ENCODE data around the gene SUCO.
"Not testable (repeated sequence)": the region's sequence is repeated elsewhere in the genome, so short reads cannot be mapped to it uniquely, and the experiment has no call there.

The SUCO gene

GRCh38 chr1:172566196-172566997 lies 33.4 kb downstream of the SUCO start:
- DNase-seq: no peak

GRCh38 chr1:172567720-172568119 lies 34.8 kb downstream of the SUCO start:
- DNase-seq: no peak

- DNase-seq: no peak
Measured at GRCh38 chr1:172574080-172574479, 41.1 kb downstream of the SUCO start.

- no peak for DNase-seq
Measured at GRCh38 chr1:172578586-172578985, 45.6 kb downstream of the SUCO start.

GRCh38 chr1:172581273-172581672 lies 48.3 kb downstream of the SUCO start:
- DNase-seq: no peak

DNA sequence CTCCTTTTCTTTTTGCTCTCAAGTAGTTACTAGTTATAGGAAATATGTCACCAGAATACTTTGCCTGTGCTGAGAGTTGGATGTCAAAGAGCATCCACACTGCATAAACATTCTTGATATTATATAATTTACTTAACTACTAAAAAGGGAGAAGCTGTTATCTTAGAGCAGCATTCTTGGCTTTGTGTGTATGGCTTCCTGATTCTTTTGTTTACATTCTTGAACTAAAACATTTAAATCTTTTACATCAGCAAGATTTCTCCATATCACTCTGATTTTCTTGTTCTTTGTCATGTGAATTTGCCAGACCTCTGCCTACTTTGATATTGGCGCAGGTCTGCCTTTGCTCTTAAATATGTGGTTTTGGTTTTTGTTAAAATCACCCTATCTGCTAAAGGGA lies 48.8 kb downstream of the SUCO start:
- DNase-seq: no peak

- no peak for DNase-seq
Measured at GRCh38 chr1:172582889-172583288, 49.9 kb downstream of the SUCO start.

GRCh38 chr1:172585348-172585747 lies 52.4 kb downstream of the SUCO start:
- DNase-seq: no peak

DNA sequence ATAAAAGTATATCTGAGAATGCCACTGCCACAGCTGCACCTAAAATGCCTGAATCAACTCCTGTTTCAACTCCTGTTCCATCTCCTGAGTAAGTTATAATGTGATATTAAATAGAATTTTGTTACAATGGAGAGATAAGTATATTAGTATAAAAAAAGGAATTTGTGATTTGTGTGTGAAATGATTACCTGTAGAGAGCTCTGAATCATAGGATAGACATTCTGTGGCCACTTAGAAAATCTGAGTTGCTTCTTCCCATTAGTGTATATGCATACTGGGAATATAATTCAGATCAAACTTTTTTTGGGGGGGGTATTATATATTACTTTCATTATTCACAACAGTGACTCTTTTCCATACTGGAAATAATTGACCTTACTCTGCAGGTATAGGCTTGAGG lies 52.9 kb downstream of the SUCO start:
- no peak for DNase-seq

GRCh38 chr1:172588296-172589291 lies 55.6 kb downstream of the SUCO start:
- DNase-seq: no peak

DNA sequence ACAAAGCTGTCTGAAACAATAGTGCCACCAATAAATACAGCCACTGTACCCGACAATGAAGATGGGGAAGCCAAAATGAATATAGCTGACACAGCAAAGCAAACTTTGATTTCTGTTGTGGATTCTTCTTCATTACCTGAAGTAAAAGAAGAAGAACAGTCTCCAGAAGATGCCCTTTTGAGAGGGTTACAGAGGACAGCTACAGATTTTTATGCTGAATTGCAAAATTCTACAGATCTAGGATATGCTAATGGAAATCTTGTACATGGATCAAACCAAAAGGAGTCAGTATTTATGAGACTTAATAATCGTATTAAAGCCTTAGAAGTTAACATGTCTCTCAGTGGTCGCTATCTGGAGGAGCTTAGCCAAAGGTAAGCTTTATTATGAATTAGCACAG lies 56.6 kb downstream of the SUCO start:
- DNase-seq: no peak

DNA sequence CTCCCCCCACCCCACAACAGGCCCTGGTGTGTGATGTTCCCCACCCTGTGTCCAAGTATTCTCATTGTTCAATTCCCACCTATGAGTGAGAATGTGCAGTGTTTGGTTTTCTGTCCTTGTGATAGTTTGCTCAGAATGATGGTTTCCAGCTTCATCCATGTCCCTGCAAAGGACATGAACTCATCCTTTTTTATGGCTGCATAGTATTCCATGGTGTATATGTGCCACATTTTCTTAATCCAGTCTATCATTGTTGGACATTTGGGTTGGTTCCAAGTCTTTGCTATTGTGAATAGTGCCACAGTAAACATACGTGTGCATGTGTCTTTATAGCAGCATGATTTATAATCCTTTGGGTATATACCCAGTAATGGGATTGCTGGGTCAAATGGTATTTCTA lies 58.5 kb downstream of the SUCO start:
- DNase-seq: not testable (repeated sequence)

DNA sequence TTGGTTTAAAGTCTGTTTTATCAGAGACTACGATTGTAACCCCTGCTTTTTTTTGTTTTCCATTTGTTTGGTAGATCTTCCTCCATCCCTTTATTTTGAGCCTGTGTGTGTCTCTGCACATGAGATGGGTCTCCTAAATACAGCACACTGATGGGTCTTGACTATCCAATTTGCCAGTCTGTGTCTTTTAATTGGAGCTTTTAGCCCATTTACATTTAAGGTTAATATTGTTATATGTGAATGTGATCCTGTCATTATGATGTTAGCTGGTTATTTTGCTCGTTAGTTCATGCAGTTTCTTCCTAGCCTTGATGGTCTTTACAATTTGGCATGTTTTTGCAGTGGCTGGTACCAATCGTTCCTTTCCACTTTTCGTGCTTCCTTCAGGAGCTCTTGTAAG lies 62.1 kb downstream of the SUCO start:
- not testable (repeated sequence) for DNase-seq

DNA sequence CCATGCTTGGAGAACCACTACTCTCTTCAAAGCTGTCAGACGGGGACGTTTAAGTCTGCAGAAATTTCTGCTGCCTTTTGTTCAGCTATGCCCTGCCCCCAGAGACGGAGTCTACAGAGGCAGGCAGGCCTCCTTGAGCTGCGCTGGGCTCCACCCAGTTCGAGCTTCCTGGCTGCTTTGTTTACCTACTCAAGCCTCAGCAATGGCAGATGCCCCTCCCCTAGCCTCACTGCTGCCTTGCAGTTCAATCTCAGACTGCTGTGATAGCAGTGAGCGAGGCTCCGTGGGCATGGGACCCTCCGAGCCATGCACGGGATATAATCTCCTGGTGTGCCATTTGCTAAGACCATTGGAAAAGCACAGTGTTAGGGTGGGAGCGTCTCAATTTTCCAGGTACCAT lies 63.8 kb downstream of the SUCO start:
- not testable (repeated sequence) for DNase-seq

GRCh38 chr1:172599912-172600311 lies 67.0 kb downstream of the SUCO start:
- no peak for DNase-seq

DNA sequence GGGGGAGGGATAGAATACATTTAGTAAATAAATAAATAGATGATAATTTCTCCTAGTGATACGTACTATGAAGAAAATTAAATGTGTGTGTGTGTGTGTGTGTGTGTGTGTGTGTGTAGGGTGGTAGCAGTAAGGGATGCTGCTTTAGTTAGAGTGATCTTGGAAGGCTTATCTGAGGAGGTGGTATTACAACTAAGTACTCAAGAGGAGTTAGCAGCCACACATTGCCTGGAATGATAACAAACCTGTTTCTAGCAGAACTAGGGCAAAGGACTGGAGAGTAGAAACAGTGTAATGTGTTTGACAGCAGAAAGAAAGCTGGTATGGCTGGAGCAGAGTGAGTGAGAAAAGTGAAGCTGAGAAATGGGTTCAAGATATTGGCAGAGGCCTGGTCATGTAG lies 67.7 kb downstream of the SUCO start:
- no peak for DNase-seq

GRCh38 chr1:172601046-172601630 lies 68.2 kb downstream of the SUCO start:
- no peak for DNase-seq

DNA sequence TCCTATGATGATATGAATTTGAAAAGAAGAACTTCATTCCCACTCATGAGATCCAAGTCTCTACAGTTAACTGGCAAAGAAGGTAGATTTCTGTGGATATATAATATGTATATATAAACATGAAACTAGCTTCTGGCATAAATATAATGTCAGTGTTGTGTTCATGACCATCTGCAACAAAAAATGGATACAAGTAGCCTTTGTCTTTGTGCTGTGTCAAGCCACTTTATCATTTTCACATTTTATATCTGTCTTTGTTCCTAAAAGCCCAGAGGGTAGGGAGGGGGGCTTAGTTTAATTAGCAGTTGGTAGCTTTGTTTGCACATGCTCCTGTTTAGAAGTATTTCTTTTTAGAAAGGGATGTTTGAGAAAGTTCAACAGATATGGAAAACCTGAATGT lies 69.8 kb downstream of the SUCO start:
- no peak for DNase-seq

DNA sequence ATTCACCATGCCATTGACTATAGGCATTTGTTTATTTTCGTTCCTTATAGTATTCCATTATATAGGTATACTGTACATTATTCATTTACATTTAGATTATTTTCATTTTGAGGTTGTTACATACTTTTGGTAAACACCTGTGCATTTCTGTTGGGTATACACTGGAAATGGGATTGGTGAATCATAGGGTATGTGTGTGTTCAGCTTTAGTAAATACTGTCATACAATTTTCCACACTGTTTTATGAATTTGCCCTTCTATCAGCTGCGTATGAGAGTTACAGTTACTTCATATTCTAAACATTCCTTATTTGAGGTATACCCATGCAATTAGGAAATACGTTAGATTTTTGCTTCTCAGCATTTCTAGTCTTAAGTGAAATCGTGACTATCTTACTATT lies 70.9 kb downstream of the SUCO start:
- no peak for DNase-seq

- DNase-seq: no peak
Measured at GRCh38 chr1:172605641-172606040, 72.7 kb downstream of the SUCO start.

DNA sequence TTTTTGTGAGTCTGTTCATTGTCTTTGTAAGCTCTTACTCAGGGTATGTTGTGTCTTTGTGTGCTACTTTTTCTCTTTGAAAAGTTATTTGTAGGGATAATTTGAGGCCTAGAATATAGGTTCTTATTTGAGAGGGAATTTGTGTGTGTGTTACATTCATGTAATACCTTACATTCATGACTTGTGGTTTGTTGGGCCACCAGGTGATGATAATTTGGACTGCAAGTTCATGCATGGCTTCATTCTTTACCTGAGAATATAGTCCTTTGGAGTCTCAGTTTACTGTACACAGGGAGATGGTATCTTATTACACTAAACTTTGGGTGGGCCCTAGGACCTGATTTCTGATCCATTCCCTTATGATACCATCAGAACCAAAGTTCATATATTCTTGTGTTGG lies 74.2 kb downstream of the SUCO start:
- DNase-seq: no peak

DNA sequence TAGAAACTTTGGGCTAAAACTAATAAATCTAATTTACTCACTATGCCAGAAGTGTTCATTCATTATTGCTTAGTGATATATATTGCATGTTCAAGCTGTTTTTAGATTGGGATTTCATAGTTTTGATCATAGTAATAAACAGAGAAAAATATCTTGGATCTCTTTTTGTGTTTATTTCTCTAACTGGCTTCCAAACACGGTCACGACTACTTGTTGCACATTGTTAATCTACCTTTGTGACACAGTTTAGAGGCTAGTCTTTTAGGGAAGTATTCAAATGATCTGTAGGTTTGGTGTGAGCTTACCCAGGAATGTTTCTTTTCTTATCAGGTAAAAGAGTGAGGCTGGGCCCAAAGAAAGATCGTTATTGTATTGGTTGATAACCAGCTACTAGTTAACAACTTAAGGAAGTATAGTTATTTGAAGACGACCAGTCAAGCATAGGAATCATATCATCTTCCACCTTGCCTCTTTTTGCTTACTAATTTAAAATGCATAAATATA lies 75.2 kb downstream of the SUCO start:
- no peak for DNase-seq

- DNase-seq: peak; percentile 57
Measured at GRCh38 chr1:172609528-172609927, 76.6 kb downstream of the SUCO start.

All from CD4-positive, alpha-beta T cell treated with Interleukin-21 for 1 hour (primary cell).